Naive thymus-derived CD4-positive, alpha-beta T cell (primary cell): ENCODE measurements around the gene LAPTM5. TPM values are rescaled to one million over a fixed set of nuclear protein-coding genes. Genes with fewer than 3 reads are reported as not detected.
"Not testable (repeated sequence)": the region's sequence is repeated elsewhere in the genome, so short reads cannot be mapped to it uniquely, and the experiment has no call there.

Source experiments
- ATAC-seq: fragments of 150-1000 bp; cut with Tn5 transposase; 2 replicates; pipeline ENCODE4 v1.10.0; 2021; ENCODE audit warnings: mild to moderate bottlenecking, moderate library complexity
- CTCF ChIA-PET: fragments of 350-600 bp; sonication (Branson Sonifier 250); formaldehyde crosslinking; loops from one replicate; lab custom pipeline; 2021; ENCODE audit warnings: antibody characterized with exemption; lab: Charles Lee
- POLR2A ChIA-PET: fragments of 350-600 bp; sonication (Branson Sonifier 250); formaldehyde crosslinking; loops from one replicate; lab custom pipeline; 2021; ENCODE audit warnings: antibody characterized with exemption, inconsistent platforms; lab: Charles Lee
- DNase-seq, 9 donors: peaks; one replicate each; pipeline versions ENCODE4 v3.0.0 to v3.0.0-alpha.2; 2020 to 2022; ENCODE audit warnings: mixed read lengths in 1 of 9
- H3K27ac ChIP-seq: one replicate; pipeline ENCODE4 v1.7.0; 2013; ENCODE audit warnings: mild to moderate bottlenecking, low read depth, low read length, moderate library complexity
- H3K27me3 ChIP-seq, 2 donors: one replicate each; pipeline ENCODE4 v1.7.0; 2013; ENCODE audit warnings: low read length in 2 of 2, mild to moderate bottlenecking in 2 of 2, moderate library complexity in 2 of 2; ENCODE audit not compliant: control insufficient read depth in 2 of 2, insufficient read depth in 2 of 2
- H3K36me3 ChIP-seq, 3 experiments: 1 replicate in 2 of 3; 2 replicates in 1 of 3; pipeline ENCODE4 v1.7.0; 2013; ENCODE audit warnings: low read length in 3 of 3, mild to moderate bottlenecking in 3 of 3, moderate library complexity in 1 of 3; ENCODE audit not compliant: insufficient read depth in 3 of 3, control insufficient read depth in 2 of 3
- H3K4me1 ChIP-seq, 2 donors: one replicate each; pipeline ENCODE4 v1.7.0; 2013; ENCODE audit warnings: low read length in 2 of 2, mild to moderate bottlenecking in 2 of 2, moderate library complexity in 1 of 2; ENCODE audit not compliant: control insufficient read depth in 2 of 2, insufficient read depth in 2 of 2
- H3K4me3 ChIP-seq: 2 replicates; pipeline ENCODE4 v1.7.0; 2013; ENCODE audit warnings: mild to moderate bottlenecking, low read length
- H3K9me3 ChIP-seq, 3 experiments: 1 replicate in 2 of 3; 2 replicates in 1 of 3; pipeline ENCODE4 v1.7.0; 2013; ENCODE audit warnings: low read length in 3 of 3; ENCODE audit not compliant: control insufficient read depth in 2 of 3
- H3K27ac Mint-ChIP-seq, 9 donors: one replicate each; pipeline ENCODE4 v1.8.0; 2020 to 2022; ENCODE audit warnings: mixed read lengths in 9 of 9, mild to moderate bottlenecking in 8 of 9, moderate library complexity in 5 of 9, inconsistent platforms in 2 of 9
- H3K27me3 Mint-ChIP-seq, 5 donors: one replicate each; pipeline ENCODE4 v1.8.0; 2021 to 2022; ENCODE audit warnings: mixed read lengths in 5 of 5, mild to moderate bottlenecking in 1 of 5
- H3K36me3 Mint-ChIP-seq, 5 donors: one replicate each; pipeline ENCODE4 v1.8.0; 2020 to 2022; ENCODE audit warnings: mixed read lengths in 5 of 5, mild to moderate bottlenecking in 3 of 5, inconsistent platforms in 1 of 5
- H3K4me1 Mint-ChIP-seq, 7 donors: one replicate each; pipeline ENCODE4 v1.8.0; 2020 to 2022; ENCODE audit warnings: mixed read lengths in 7 of 7, mild to moderate bottlenecking in 3 of 7, inconsistent platforms in 1 of 7
- H3K4me3 Mint-ChIP-seq, 10 donors: one replicate each; pipeline ENCODE4 v1.8.0; 2020 to 2022; ENCODE audit warnings: mild to moderate bottlenecking in 10 of 10, mixed read lengths in 10 of 10, moderate library complexity in 6 of 10, inconsistent platforms in 2 of 10
- H3K9me3 Mint-ChIP-seq, 11 donors: one replicate each; pipeline ENCODE4 v1.8.0; 2020 to 2022; ENCODE audit warnings: mixed read lengths in 11 of 11, mild to moderate bottlenecking in 4 of 11, inconsistent platforms in 1 of 11, moderate library complexity in 1 of 11
- intact Hi-C, 2 donors: fragments of 100-400 bp; cut with micrococcal nuclease; formaldehyde crosslinking; loops; one replicate each; pipeline ENCODE4 v1.15.1; 2023
- polyA plus RNA-seq, 2 donors: library from polyadenylated mRNA; unstranded; fragments of 300-500 nt; fragmentation: Illumina TruSeq; gene quantifications; one replicate each; pipeline ENCODE4 v1.2.3, GENCODE V29; 2021
- total RNA-seq, 6 experiments: library from RNA in 5 of 6; stranded (reverse) in 5 of 6; gene quantifications; 1 replicate in 5 of 6; 2 replicates in 1 of 6; pipeline ENCODE4 v1.2.3 and lab custom pipeline; 2021 to 2026

LAPTM5 gene
- total and polyA plus RNA-seq, 7 experiments from 2014 or later, result 464 to 783 (median 575) TPM

DNA sequence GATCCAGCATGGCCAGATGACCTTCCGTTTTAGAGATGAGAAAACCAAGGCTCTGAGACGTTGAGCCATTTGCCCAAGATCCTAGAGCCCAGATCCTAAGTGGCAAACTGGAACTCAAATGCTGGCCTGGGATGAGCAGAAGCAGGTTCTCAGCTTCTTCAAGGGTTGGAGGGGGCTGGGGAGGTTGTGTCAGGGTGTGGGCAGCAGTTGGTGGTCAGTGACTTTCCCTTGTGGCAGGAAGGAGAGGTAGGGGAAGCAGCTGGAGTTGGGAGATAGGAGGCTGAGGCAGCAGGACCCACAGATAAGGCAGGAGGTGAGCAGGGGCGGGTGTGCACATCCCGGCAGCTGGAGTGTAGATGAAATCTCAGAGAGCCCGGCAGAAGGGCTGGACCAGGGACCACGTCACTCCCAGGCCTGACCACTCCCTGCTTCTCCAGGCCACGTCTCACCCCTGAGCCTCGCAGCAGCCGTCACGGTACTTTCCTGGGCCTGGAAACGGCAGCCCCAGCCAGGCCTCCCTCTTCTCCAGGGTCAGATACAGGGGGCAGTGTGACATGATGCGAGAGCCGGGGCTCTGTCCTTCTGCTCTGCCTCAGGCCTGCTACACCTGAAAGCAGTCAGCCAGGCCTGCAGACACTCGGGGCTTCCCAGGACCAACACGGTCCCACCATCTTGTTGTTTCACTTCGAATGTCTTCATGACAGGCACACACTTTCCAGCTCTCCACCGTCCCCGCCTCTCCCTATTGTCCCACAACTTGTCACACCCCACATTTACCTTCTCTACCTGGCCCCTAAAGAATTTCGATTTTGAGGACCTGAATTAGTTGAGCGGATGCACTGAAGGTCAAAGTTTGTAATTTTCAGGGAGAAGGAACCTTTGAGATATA is 11.5 kb upstream of the LAPTM5 start:
- Histone ChIP-seq H3K4me3 (no peak overlapping the region), H3K4me1 (peaks cover 0 to 16% of the 10 kb centered on the region in 2 donors), H3K9me3 (no peaks in the 10 kb centered on the region), H3K27me3 (no peaks in the 10 kb centered on the region), H3K36me3 (no peaks in the 10 kb centered on the region), H3K27ac (no peak overlapping the region)
- peaks cover 0 to 2% (median 0%) of the 10 kb centered on the region in 5 donors for H3K27me3 Mint-ChIP-seq
- H3K4me1 Mint-ChIP-seq, result peaks cover 7 to 32% (median 18%) of the 10 kb centered on the region in 7 donors
- peak overlapping the region in 5 of 9 donors; percentile 21 to 86 (median 25) for H3K27ac Mint-ChIP-seq
- intact Hi-C loops, result no loop called here
- ATAC-seq (peak; percentile 84), DNase-seq (no peak)
- no peaks in the 10 kb centered on the region for H3K36me3 Mint-ChIP-seq
- POLR2A ChIA-PET, result interaction anchor here (31.3 kb wide), 1 partner anchor 31 kb away, joined by 1281 read pairs; the partner anchor contains the start of genes LAPTM5 and MATN1
- H3K9me3 Mint-ChIP-seq, result peaks cover 0 to 2% (median 0%) of the 10 kb centered on the region in 11 donors
- H3K4me3 Mint-ChIP-seq, result no peak overlapping the region
- CTCF ChIA-PET, result interaction anchor here (2.6 kb wide), 1 partner anchor 10 kb away, joined by 13 read pairs; no protein-coding TSS in a partner anchor

DNA sequence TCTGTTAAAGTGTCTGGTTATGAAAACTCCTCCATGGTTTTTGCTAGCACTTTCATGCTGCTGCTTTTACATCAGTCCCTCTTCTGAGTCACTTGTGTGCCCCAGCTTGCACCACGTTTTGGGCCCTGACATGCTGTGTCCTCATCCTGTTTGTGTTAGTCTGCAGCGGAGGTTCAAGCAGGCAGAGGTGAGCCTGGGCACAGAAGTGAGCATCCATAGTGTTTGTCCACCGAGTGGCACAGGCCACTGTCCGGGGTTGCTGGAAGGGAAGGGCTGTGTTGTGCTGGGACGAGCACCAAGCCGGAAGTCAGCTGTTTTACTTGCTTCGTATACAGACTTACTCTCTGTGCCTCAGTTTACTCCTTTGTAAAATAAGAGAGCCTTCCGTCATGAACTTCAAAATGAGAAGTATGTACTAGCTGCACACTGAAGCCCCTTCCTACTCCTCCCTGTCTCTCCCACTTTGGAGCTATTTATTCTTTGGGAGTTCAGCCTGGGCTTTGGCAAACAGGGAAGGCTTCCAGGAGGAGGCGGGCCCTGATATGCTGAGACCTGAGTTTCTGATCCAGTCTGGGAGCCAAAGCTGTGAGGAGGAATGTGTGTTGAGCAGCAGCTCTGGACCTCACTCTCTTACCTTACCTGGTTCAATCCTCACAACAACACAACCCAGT is 10.7 kb upstream of the LAPTM5 start:
- Mint-ChIP-seq H3K9me3 (no peaks in the 10 kb centered on the region), H3K4me3 (no peak overlapping the region), H3K4me1 (peaks cover 7 to 35% (median 21%) of the 10 kb centered on the region in 7 donors), H3K27ac (peak overlapping the region in 3 of 9 donors; percentile 8 to 35 (median 12)), H3K36me3 (no peaks in the 10 kb centered on the region), H3K27me3 (peaks cover 0 to 2% (median 0%) of the 10 kb centered on the region in 5 donors)
- ChIA-PET POLR2A (interaction anchor here (0.6 to 31.3 kb wide), 2 partner anchors 8 to 30 kb away, joined by 3 to 1281 read pairs; partner anchors contain the start of genes LAPTM5 and MATN1), CTCF (interaction anchor here (2.6 kb wide), 1 partner anchor 11 kb away, joined by 13 read pairs; no protein-coding TSS in a partner anchor)
- intact Hi-C loops, result no loop called here
- Histone ChIP-seq H3K27ac (no peak overlapping the region), H3K27me3 (no peaks in the 10 kb centered on the region), H3K9me3 (no peaks in the 10 kb centered on the region), H3K36me3 (no peaks in the 10 kb centered on the region), H3K4me3 (no peak overlapping the region), H3K4me1 (peaks cover 0 to 16% of the 10 kb centered on the region in 2 donors)
- no peak for DNase-seq
- ATAC-seq, result no peak

DNA sequence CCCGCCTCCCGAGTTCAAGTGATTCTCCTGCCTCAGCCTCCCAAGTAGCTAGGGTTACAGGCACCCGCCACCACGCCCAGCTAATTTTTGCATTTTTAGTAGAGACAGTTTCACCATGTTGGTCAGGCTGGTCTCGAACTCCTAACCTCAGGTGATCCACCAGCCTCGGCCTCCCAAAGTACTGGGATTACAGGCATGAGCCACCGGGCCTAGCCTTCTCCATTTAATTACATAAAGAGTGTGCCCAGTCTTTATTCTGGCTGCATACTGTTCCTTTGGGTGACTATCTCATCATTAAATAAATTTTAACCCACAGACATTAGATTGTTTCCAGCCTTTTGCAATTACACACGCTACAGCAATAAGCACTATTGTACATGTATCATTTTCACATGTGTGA is 9.4 kb upstream of the LAPTM5 start:
- H3K27ac ChIP-seq, H3K36me3 Mint-ChIP-seq, H3K9me3 Mint-ChIP-seq, H3K36me3 ChIP-seq, H3K4me3 Mint-ChIP-seq, DNase-seq, ATAC-seq, H3K9me3 ChIP-seq, H3K27me3 Mint-ChIP-seq, H3K27me3 ChIP-seq, intact Hi-C loops, H3K4me3 ChIP-seq: not testable (repeated sequence)
- ChIA-PET POLR2A (interaction anchor here (31.3 kb wide), 1 partner anchor 29 kb away, joined by 1281 read pairs; the partner anchor contains the start of genes LAPTM5 and MATN1), CTCF (interaction anchor here (0.6 to 0.8 kb wide), 2 partner anchors 13 to 47 kb away, joined by 4 to 5 read pairs; no protein-coding TSS in a partner anchor)
- peaks cover 14 to 48% (median 34%) of the 10 kb centered on the region in 7 donors for H3K4me1 Mint-ChIP-seq
- peak overlapping the region in 6 of 9 donors; percentile 30 to 98 (median 68) for H3K27ac Mint-ChIP-seq
- H3K4me1 ChIP-seq, result peaks cover 0 to 28% of the 10 kb centered on the region in 2 donors

DNA sequence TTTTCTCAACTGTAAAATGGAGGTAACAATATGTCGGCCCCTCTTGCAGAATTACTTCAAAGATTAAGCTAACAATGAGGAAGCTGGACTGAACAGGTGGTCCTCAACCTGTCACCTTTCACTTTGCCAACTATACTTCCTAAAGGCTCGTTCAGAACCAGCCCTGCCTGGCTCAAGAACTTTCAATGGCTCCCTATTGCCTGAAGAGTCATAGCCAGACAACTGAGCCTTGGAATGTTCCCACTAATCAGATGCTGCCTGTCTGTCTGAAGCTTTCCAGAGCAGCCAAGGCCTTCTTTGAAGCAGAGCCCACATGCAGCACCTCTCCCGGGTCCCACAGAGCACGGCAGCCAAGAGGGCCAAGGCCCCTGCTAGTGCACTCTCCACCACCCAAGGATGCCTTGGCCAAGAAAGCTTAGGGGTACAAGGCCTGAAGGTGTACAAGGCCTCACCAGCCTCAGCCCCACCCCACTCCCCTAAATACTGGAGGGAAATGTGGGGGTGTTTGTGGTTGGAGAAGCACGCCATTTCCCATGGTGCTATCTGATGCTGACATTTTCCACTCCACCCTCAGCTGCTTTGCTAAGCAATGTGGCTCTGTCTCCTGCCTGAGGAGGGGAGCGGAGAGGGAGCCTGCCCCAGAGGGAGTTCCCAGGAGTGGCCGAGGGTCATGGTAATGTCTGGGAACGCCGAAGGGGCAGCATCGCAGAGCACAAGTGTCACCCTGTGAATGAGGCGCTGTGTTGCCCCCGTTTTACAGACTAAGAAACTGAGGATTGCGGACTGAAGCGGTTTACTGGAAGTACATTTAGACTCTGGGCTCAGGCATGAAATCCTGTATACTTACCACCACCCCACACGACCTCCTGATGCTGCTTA is 8.2 kb upstream of the LAPTM5 start:
- no peaks in the 10 kb centered on the region for H3K9me3 ChIP-seq
- ChIA-PET POLR2A (interaction anchor here (0.8 to 31.3 kb wide), 2 partner anchors 8 to 28 kb away, joined by 3 to 1281 read pairs; partner anchors contain the start of genes LAPTM5 and MATN1), CTCF (interaction anchor here (0.5 to 1.6 kb wide), 2 partner anchors 37 to 46 kb away, joined by 3 to 4 read pairs; no protein-coding TSS in a partner anchor)
- peak overlapping the region; percentile 59 for H3K27ac ChIP-seq
- H3K27me3 ChIP-seq, result no peaks in the 10 kb centered on the region
- H3K36me3 Mint-ChIP-seq, result no peaks in the 10 kb centered on the region
- H3K27ac Mint-ChIP-seq, result peak overlapping the region; percentile 47 to 98 (median 87)
- DNase-seq (peak in 2 of 9 donors; percentile 26 to 52), ATAC-seq (no peak)
- H3K4me1 Mint-ChIP-seq, result peaks cover 23 to 60% (median 44%) of the 10 kb centered on the region in 7 donors
- H3K27me3 Mint-ChIP-seq, result no peaks in the 10 kb centered on the region
- intact Hi-C loops, result no loop called here
- peak overlapping the region in 3 of 10 donors; percentile 23 to 49 (median 32) for H3K4me3 Mint-ChIP-seq
- no peaks in the 10 kb centered on the region for H3K36me3 ChIP-seq
- peaks cover 0 to 40% of the 10 kb centered on the region in 2 donors for H3K4me1 ChIP-seq
- H3K4me3 ChIP-seq, result no peak overlapping the region
- no peaks in the 10 kb centered on the region for H3K9me3 Mint-ChIP-seq

DNA sequence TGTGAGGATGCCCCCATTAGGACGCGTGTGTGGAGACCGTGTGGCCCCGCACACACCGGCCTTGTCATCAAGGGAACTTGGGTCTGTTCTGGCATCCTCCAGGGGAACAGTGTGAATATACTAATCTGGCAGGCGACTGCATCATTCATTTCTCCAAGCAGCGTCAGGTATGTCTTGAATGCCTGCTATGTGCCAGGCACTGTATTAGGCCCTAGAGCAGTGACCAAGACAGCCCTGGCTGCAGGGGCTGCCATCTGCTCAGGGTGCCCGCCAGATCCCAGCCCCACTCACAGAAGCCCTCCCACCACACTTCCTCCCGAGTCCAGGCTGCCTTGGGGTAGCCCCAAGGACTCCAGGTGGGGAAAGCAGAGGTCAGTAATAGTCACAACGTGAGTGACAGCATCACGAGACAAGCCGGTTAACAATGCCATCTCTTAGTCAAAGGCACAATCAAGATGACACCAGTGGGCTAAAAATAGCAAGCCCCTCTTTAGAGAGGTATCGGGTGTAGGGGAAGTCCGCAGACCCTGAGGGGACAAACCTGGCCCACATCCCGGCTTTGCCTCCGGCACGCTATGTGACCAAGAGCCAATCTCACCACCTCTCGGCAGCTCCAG is 7.5 kb upstream of the LAPTM5 start:
- Histone ChIP-seq H3K4me3 (no peak overlapping the region), H3K36me3 (no peaks in the 10 kb centered on the region), H3K9me3 (no peaks in the 10 kb centered on the region), H3K27ac (peak overlapping the region; percentile 59), H3K4me1 (peaks cover 5 to 47% of the 10 kb centered on the region in 2 donors), H3K27me3 (no peaks in the 10 kb centered on the region)
- H3K4me3 Mint-ChIP-seq, result peak overlapping the region in 1 of 10 donors; percentile 38
- intact Hi-C loops, result no loop called here
- ChIA-PET CTCF (interaction anchor here (1.0 to 1.6 kb wide), 2 partner anchors 15 to 45 kb away, joined by 3 to 5 read pairs; no protein-coding TSS in a partner anchor), POLR2A (interaction anchor here (0.8 to 31.3 kb wide), 2 partner anchors 9 to 27 kb away, joined by 3 to 1281 read pairs; partner anchors contain the start of genes LAPTM5 and MATN1)
- H3K4me1 Mint-ChIP-seq, result peaks cover 28 to 67% (median 51%) of the 10 kb centered on the region in 7 donors
- no peaks in the 10 kb centered on the region for H3K27me3 Mint-ChIP-seq
- H3K9me3 Mint-ChIP-seq, result no peaks in the 10 kb centered on the region
- ATAC-seq, result no peak
- DNase-seq, result no peak
- H3K27ac Mint-ChIP-seq, result peak overlapping the region in 7 of 9 donors; percentile 5 to 98 (median 87)
- H3K36me3 Mint-ChIP-seq, result no peaks in the 10 kb centered on the region
